GM21515 (cell line): ENCODE results near the gene CDC42EP3.

Experiments used
- ATAC-seq: cut with Tn5 transposase; IDR thresholded peaks from one replicate; pipeline ENCODE4 v1.9.1; 2021; ENCODE audit not compliant: unreplicated experiment

Gene CDC42EP3

DNA sequence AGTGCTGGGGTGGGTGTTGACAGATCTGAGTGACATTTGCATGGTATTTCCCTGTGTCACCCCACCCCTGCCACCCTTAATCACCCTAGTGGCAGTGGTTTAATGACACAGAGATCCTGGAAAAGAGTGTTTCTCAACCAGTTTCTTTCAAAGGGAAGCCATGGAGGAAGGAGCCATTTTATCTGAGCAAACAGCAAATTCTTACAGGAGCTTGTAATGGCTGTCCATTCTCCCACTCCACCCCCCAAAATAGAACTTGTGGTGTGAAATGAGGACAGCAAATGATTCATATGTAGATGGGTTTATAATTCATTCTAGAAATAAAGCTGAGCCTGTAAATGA, 51.5 kb downstream of the CDC42EP3 start:
- no peak for ATAC-seq

DNA sequence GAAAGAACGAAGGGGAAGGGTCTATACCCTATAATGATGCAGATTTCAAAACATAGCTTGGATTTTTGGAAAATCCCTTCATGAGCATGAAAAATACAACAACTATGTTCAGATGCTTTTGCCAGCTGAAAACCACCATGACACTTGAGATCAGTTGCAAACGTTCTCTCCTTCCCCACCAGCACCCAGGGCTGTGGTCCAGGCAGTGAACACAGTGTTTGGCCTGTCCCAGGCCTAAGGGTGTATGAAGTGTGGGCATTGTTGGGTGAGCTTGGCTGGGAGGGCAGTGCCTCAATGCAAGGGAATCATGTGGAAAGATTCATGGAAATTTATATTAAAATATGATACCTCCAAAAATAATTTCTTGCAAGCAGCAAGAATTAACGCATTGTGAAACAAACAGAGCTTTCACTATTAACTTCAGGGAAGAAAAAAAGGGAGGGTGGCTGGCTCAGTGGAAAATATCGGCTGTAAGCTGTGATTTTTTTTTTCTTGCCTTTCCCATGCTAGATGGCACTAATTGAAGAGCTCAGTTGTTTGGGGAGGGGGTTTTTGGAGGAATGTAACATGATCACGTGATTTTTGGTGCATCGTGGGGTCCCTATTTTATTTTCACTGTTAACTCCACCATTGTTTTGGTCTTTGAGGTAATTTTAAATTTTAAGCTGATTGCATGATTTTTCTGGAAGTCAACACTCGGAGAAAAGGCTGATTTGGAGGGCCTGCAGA, 52.0 kb downstream of the CDC42EP3 start:
- ATAC-seq, result no peak

DNA sequence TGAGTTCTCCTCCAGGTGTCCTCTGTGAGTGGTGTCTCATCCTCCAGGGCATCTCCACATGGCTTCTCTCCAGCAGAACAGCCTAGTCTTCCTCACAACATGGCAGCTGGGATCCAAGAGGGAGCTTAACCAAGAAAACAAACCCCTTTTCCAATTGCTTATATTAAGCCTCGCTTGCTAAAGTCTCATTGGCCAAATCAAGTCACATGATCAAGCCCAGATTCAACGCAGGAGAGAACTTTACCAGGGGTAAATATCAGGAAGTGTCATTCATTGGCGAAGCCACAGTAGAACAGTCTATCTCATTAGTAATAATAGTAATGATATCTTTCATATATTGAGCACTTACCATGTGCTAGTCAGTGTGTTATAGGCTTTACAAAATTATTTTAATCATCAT, 53.1 kb downstream of the CDC42EP3 start:
- ATAC-seq, result no peak

DNA sequence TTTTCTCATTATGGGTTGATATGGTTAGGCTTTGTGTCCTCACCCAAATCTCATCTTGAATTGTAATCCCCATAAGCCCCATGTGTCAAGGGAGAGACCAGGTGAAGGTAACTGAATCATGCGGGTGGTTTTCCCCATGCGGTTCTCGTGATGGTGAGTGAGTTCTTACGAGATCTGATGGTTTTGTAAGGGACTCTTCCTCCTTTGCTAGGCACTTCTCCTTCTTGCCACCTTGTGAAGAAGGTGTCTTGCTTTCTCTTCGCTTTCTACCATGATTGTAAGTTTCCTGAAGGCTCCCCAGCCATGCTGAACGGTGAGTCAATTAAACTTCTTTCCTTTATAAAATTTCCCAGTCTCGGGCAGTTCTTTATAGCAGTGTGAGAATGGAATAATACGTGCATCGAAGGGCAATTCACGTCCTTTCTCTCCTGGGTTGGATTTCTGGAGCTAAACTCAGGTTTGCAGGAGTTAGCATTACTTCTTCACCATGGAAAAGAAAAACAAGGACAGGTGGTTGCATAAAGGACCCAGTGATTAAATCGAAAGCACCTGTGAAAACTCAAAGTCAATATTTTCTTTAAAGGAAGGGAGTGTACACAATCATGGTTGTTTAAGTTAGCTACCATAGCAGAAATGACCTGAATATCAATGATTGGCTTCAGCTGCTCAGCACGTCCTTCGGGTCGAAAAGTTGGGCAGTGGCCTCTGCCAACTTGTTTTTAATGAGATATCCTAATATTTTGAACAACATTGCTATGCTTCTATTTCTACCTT, 54.1 kb downstream of the CDC42EP3 start:
- no peak for ATAC-seq

DNA sequence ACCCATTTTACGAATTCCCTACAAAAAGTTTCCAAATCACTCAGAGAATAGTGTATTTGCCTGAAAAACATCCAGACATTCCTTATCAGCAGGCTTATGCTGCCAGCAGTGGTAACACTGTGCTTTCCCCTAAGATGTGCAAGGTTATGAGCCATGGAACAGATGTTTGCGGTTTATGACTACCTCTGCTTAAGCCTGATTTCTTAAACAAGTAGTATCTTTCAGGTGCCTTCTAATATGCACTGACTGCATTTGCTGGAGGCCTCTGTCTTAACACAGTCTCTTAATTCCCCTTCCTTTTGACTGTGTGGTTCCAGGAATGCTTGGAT, 54.8 kb downstream of the CDC42EP3 start:
- no peak for ATAC-seq

DNA sequence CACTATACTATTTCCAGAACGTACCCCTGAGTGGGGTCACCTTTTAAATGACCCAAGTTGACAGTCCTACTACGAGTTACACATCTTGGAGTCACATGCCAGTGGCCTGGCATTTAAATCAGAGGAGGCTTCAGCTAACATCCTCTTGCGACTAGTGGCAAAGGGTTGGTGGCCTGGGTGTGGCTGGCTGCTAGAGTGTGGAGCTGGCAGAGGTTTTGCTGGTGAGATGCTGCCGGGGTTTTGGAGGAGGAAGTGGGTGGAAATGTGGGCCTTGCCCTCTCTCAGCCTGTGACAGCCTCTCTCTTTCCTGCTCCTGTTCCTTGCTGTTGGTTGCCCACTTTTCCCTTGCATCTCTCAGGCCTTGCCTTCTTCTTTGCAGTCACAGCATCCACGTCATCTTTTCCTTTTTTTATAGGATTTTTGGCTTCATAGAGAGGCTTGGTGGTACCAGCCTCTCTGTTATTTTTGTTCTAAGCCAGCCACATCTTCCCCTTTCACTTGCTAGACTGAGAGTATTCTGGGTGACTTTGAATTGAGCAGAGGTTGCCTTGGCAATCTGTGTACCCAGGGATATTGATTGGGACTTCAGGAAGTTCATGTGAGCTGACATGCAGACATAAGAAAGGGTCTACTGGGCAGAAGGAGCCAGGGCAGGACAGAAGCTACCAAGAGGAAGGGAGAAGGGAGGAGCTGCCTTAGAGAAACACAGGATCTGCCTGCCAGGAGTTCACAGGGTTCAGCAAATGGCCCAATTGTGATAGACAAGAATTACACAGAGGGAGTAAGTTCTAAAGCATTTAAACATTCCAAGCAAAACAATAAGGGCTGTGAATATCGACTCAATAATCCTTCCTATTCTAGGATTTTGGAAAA, 55.4 kb downstream of the CDC42EP3 start:
- ATAC-seq, result no peak

DNA sequence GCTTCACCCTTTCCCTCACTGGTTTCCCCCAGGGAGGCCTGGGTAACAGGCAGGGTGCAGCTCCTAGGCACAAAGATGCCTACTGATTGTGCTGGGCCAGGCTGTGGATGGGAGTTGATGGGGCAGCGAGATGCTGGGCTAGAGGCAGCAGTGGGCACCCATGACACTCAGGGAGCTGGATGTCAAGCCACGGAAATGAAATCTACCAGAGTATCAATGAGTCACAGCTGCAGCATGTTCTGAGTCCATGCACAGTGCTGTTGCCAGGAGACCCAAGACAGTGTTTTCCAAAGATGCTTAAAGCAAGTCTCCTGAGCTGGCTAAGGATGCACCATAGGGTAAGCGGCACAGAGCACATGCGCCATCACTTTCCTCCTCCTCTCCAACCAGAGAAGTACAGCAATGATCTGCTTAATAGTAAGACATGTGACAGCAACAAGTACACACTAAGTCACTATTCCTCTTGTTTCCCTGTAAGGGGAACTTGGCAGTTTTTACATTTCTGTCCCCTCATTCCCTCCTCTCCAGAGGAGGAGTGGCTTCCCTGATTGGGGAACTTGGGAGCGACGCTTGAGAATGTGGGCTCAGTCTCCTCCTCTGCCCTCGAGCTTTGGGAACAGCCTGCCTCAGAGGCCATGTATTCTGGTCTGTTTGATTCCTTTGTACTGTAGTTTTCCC, 57.2 kb downstream of the CDC42EP3 start:
- no peak for ATAC-seq

DNA sequence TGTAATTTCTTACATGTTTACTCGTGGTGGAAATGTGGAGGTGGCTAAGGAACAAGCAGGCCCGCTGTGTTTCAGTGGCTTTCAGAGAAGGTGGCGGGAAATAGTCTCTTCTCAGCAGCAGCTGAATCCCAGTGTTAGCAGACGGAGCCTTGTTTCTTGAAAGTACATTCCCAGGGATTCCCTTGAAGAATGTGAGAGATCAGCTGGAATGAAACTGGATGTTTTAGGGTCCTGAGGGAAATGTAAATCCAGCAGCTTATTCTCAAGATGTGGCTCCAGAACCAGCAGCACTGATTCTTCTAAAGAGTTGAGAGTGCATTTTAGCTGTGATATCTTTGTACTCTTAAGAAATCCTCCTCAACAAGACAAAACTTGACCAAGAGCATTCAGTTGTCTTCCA, 59.1 kb downstream of the CDC42EP3 start:
- ATAC-seq, result no peak

DNA sequence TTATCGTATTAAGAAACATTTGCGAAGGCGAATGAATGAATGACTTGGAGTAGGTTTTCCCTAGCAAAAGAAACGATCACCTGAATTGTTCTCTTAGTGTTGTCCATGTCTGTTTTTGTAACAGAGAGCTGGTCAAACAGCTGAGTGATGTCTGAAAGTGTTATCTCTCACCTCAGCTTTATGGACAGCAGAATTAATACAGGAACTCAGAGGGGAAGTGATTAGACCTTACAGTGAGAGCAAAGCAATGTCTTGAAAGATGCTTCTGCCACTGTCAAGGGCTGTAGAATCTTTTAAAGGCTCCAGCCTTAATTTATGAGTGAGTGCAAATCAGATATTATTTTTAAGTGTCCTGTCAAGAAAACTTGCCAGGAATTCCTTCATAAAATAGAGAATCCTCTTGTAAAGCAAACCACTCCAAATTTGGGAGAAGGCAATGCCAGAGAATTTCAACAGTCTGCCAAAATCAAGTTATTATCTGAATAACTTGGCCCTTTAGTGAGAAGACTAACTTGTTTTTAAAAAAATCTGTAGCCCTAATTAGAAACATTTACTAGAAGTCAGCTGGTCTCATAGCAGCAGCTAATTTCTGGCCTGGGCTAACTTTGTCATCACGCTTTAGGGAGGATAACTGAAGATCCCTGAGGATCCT, 60.7 kb downstream of the CDC42EP3 start:
- no peak for ATAC-seq

DNA sequence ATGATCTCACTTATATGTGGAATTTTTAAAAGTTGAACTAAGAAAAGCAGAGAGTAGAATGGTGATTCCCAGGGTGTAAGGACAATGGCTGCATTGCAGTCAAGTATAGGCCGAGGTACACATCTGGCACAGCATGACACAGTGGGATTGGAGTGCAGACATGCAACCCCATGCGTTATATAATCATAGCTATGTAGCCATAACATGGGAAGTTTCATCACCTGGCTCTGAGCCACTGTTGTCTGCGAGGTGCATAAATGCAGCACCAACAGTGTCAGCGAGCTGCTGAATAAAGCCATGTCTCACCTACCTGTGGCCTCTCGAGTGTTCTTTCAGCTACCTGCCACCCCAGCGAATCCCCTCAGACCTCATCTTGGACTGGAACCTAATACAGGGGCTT, 61.7 kb downstream of the CDC42EP3 start:
- no peak for ATAC-seq

DNA sequence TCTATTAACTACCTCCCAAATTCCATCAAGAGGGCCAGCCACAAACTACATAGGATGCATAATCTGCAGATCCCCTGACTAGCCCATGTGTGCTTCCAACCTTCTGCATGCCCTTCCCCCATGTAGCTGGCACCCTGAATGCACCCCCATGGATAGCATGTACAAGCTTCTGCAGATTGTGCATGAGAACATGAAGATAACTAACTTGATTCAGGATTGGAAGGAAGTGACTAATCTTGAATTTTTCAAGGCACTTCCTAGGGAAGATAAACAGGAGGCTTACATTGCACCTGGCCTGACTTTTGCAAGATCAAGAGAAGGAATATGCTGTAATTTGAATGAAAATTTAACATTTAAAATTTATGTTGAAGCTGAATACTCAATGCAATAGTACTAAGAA, 66.7 kb downstream of the CDC42EP3 start:
- no peak for ATAC-seq

DNA sequence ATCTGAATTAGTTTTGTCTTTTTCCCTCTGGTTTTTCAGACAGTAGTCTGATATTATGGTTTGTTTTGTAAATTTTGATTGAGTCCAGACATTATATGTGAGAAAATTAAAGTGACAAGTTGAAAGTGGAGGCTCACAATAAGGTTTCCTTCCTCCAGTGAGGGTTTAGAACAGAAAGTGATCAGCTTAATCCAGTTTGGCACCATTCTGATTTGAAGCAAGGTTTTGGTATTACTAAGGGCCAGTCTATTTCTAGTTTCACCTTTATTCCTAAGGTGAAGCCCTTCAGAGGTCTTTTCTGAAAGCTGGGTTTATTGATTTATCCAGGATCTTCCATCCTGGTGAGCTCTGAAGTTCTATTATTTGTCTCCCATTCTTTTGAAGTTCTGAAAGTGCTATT, 68.7 kb downstream of the CDC42EP3 start:
- ATAC-seq, result no peak

DNA sequence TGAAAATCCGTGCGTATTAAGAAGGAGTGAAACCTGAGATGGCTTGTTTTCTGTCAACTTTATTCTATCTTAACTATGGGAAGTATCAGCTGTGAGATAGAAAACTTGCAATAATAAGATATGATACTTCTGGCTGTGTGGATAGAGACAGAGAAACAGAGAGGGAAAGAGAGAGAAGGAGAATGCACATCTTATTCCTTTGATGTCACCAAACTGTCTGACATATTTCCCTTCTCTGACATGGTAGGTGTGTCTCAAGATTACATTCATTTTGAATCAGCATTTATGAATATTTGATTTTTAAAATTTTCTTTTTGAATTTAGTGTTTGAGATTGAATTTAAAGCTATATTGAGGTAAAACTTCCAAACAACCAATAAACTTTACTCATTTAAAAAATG, 69.4 kb downstream of the CDC42EP3 start:
- no peak for ATAC-seq

DNA sequence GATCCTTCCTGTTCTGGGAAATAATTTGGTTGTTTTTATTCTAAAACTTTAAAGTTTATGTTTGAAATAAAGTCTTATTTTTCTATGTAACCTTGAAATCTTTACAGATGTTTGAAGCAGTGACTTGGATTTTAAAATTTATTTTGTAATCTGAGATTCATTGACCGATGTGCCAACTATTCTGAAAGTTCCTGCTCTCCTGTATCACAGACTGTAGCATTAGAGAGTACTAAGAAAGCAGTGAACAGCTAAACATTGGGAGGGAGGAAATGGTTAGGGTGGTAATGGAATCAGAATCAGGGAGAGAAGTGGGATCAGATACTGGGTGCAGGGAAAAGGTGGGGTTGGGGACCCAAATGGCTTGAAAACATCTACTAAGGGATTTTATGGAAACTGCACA, 69.9 kb downstream of the CDC42EP3 start:
- ATAC-seq, result no peak

DNA sequence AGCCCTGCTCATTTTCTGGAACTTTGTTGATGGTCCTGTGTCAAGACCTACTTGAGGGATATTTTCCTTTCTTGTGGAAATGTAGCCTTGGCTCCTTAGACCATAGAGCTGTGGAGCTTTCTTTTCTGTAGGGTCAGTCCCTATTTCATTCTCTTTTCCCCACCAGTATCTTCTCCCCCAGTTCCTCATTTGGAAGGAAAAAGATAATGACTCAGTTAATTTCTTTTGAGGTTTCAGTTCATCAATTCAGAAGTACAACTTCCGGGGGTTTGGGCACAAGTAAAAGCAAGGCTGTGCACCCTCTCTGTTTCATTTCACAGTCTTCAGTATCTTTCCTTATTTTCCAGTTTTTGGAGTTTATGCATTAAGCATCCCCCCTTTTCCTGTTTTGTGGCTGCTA, 70.7 kb downstream of the CDC42EP3 start:
- ATAC-seq, result no peak

DNA sequence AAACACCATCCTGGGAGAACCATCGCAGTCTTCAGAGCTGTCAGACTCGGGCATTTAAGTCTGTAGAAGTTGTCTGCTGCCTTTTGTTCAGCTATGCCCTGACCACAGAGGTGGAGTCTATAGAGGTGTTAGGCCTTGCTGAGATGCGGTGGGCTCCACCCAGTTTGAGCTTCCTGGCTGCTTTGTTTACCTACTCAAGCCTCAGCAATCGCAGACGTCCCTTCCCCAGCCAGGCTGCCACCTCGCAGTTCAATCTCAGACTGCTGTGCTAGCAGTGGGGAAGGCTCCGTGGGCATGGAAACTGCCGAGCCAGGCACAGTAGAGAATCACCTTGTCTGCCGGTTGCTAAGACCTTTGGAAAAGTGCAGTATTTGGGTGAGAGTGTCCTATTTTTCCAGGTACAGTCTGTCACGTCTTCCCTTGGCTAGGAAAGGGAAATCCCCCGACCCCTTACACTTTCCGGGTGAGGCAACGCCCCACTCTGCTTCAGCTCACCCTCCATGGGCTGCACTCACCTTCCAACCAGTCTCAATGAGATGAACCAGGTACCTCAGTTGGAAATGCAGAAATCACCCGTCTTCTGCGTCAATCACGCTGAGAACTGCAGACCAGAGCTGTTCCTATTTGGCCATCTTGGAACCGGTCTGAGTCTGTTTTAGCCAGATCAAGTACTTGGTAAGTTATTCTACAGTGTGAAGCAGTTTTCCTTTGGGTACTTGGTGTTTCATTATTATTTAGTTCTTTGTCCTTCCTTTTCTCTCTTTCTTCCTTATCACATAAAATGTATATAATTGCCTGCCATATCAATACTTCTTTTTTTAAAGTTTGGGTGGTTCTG, 71.5 kb downstream of the CDC42EP3 start:
- ATAC-seq, result no peak

DNA sequence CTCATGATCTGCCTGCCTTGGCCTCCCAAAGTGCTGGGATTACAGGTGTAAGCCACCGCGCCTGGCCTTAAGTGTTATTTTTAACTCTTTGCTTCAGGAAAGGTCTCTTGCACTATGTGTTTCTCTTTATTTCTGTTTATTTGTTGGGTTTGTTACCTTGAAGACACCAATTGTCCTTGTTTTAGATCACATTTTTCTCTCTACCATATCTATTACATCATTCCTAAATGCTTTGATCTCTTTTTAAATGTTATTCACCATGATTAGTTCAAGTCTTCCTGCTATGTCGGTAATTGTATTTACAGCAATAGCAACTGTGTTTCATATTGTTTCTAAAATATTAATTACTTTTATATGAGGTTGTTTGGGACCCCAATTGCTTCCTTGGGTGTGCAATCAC, 77.7 kb downstream of the CDC42EP3 start:
- ATAC-seq, result no peak

DNA sequence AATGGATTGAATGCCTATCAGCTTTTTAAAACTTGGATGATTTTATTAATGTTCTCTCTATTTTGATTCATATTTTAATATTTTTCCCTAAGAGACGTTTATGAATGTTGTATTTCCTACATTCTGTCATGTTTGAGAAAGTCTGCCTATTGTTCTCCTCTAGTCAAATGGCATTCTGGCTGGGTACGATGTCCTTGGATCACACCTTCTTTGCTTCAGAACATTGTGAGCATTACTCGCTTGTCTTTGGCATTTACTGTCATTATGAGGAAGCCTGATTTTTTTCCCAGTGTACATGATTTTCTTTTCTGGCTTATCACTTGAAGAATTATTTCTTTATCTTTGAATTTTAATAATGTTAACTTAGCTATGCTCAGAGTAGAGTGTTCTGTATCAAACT, 78.4 kb downstream of the CDC42EP3 start:
- ATAC-seq, result no peak
